Neuronal stem cell (in vitro differentiated cells): ENCODE data around the gene PRKD1.

Experiments used
- DNase-seq: peaks from one replicate; pipeline ENCODE4 v3.0.0-alpha.2; 2013; ENCODE audit warnings: low spot score
- H2AFZ ChIP-seq: one replicate; pipeline ENCODE4 v1.6.1; 2013; ENCODE audit warnings: mild to moderate bottlenecking, low read length, inconsistent platforms
- H2AK5ac ChIP-seq: 2 replicates; pipeline ENCODE4 v1.6.1; 2013; ENCODE audit warnings: low read depth, mild to moderate bottlenecking, inconsistent platforms, low read length, moderate library complexity, mixed read lengths
- H2BK120ac ChIP-seq: 2 replicates; pipeline ENCODE4 v1.6.1; 2013; ENCODE audit warnings: low read depth, mild to moderate bottlenecking, inconsistent platforms, low read length, moderate library complexity, mixed read lengths
- H2BK12ac ChIP-seq: one replicate; pipeline ENCODE4 v1.6.1; 2013; ENCODE audit warnings: low read length, inconsistent platforms
- H2BK15ac ChIP-seq: 2 replicates; pipeline ENCODE4 v1.6.1; 2013; ENCODE audit warnings: mild to moderate bottlenecking, low read length, inconsistent platforms, mixed read lengths
- H2BK5ac ChIP-seq: one replicate; pipeline ENCODE4 v1.6.1; 2013; ENCODE audit warnings: inconsistent platforms, mild to moderate bottlenecking, low read length, moderate library complexity
- H3K14ac ChIP-seq: one replicate; pipeline ENCODE4 v1.6.1; 2013; ENCODE audit warnings: low read length, inconsistent platforms
- H3K18ac ChIP-seq: 2 replicates; pipeline ENCODE4 v1.6.1; 2013; ENCODE audit warnings: low read length, inconsistent platforms
- H3K23ac ChIP-seq: 2 replicates; pipeline ENCODE4 v1.6.1; 2013; ENCODE audit warnings: low read depth, mild to moderate bottlenecking, mixed read lengths, low read length, inconsistent platforms; ENCODE audit not compliant: poor library complexity
- H3K27ac ChIP-seq: replicated peaks from 3 replicates; pipeline ENCODE4 v1.5.1; 2013; ENCODE audit warnings: low read length, inconsistent platforms
- H3K27me3 ChIP-seq, 3 experiments: 2 replicates each; pipeline ENCODE4 v1.6.1; 2013; ENCODE audit warnings: low read length in 3 of 3, mild to moderate bottlenecking in 2 of 3, inconsistent platforms in 1 of 3, low read depth in 1 of 3, mixed read lengths in 1 of 3, moderate library complexity in 1 of 3; ENCODE audit not compliant: control insufficient read depth in 3 of 3, insufficient read depth in 3 of 3
- H3K36me3 ChIP-seq, 2 donors: replicated peaks in 1 of 2; 2 replicates each; pipeline ENCODE4 v1.6.1; 2013; ENCODE audit warnings: low read length in 2 of 2; ENCODE audit not compliant: control insufficient read depth in 2 of 2, insufficient read depth in 2 of 2
- H3K4ac ChIP-seq: 2 replicates; pipeline ENCODE4 v1.6.1; 2013; ENCODE audit warnings: inconsistent platforms, mild to moderate bottlenecking, low read length, moderate library complexity
- H3K4me1 ChIP-seq, 2 donors: 1 replicate in 1 of 2; 2 replicates in 1 of 2; pipeline ENCODE4 v1.6.1; 2013; ENCODE audit warnings: low read length in 2 of 2, low read depth in 1 of 2; ENCODE audit not compliant: control insufficient read depth in 2 of 2, insufficient read depth in 1 of 2
- H3K4me2 ChIP-seq: one replicate; pipeline ENCODE4 v1.6.1; 2013; ENCODE audit warnings: mild to moderate bottlenecking, low read length, inconsistent platforms; ENCODE audit not compliant: insufficient read depth, poor library complexity, severe bottlenecking
- H3K4me3 ChIP-seq, 2 donors: 2 replicates each; pipeline ENCODE4 v1.5.1; 2013; ENCODE audit warnings: low read length in 2 of 2, mild to moderate bottlenecking in 2 of 2, inconsistent platforms in 1 of 2, moderate library complexity in 1 of 2
- H3K79me1 ChIP-seq: one replicate; pipeline ENCODE4 v1.6.1; 2013; ENCODE audit warnings: low read depth, mild to moderate bottlenecking, inconsistent platforms, low read length, moderate library complexity
- H3K9ac ChIP-seq: one replicate; pipeline ENCODE4 v1.6.1; 2013; ENCODE audit warnings: mild to moderate bottlenecking, low read depth, low read length, inconsistent platforms; ENCODE audit not compliant: poor library complexity
- H3K9me3 ChIP-seq, 2 donors: replicated peaks in 1 of 2; 2 replicates each; pipeline versions ENCODE3 to v1.6.1; 2013; ENCODE audit warnings: low read length in 2 of 2, mild to moderate bottlenecking in 2 of 2, inconsistent platforms in 1 of 2, low read depth in 1 of 2, mixed read lengths in 1 of 2, moderate library complexity in 1 of 2; ENCODE audit not compliant: control insufficient read depth in 2 of 2, insufficient read depth in 1 of 2
- H4K8ac ChIP-seq: one replicate; pipeline ENCODE4 v1.6.1; 2013; ENCODE audit warnings: low read depth, mild to moderate bottlenecking, inconsistent platforms, low read length, moderate library complexity
- H4K91ac ChIP-seq: one replicate; pipeline ENCODE4 v1.6.1; 2013; ENCODE audit warnings: low read length, low read depth, mild to moderate bottlenecking, inconsistent platforms; ENCODE audit not compliant: poor library complexity
- WGBS, 2 donors: extraction: QIAGEN DNeasy Blood & Tissue Kit; methylation state at CpG; one replicate each; pipeline ENCODE4 v1.1.7; 2013; ENCODE audit warnings: missing lambda C conversion rate in 2 of 2, mixed read lengths in 1 of 2; ENCODE audit not compliant: insufficient read length in 2 of 2, insufficient replicate concordance in 1 of 2; ENCODE audit errors: extremely low coverage in 2 of 2; 5-methylcytosine and 5-hydroxymethylcytosine counted together

Gene PRKD1

DNA sequence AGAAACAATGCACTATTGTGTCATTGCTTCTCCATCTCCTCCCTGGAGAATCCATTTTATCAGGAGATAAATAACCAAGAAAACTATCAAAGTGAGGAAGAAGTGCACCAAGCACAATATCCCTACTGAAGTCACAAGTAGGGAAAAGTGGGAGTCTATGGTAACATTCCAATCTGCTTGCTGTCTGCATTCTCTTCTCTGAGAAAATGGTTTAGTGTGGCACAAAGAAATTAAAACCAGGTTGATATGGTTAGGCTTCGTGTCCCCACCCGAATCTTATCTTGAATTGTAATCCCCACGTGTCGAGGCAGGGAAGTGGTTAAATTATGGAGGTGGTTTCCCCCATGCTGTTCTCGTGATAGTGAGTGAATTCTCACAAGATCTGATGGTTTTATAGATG is 209.7 kb downstream of the PRKD1 start:
- Histone ChIP-seq H2BK12ac (no peak overlapping the region), H3K4me3 (no peak overlapping the region), H3K27ac (no peak overlapping the region), H2BK5ac (no peak overlapping the region), H3K9me3 (no peaks in the 10 kb centered on the region), H3K4me1 (no peaks in the 10 kb centered on the region), H2AK5ac (no peak overlapping the region), H3K18ac (no peak overlapping the region), H3K9ac (no peak overlapping the region), H3K4me2 (no peak overlapping the region), H2BK15ac (no peak overlapping the region), H4K8ac (no peak overlapping the region), H4K91ac (no peak overlapping the region), H3K79me1 (no peaks in the 10 kb centered on the region), H3K27me3 (no peaks in the 10 kb centered on the region), H3K23ac (no peak overlapping the region), H2AFZ (no peak overlapping the region), H2BK120ac (no peak overlapping the region), H3K4ac (no peak overlapping the region), H3K14ac (no peak overlapping the region), H3K36me3 (no peaks in the 10 kb centered on the region)
- no CpG with 5 or more reads among the region's 5 CpGs for WGBS, 2 donors
- DNase-seq: no peak

DNA sequence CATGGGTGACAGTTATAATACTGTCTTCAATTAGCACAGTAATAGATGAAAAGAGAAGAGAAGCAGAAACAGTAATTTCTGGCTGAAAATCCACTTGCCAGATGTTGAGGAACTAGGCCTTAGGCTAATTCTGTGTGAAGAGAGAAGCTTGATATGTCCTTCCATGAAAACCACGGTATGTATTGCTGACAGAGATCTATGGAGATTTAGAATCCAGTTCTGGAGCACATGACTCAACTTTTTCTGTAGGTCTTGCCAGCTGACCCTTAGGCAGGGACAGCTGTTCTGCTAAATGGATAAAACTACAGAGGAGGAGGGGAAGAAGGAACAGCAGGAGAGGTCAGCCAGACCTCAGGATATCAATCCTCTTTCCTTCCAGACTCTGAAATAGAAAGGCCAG is 211.5 kb downstream of the PRKD1 start:
- Histone ChIP-seq H3K4ac (no peak overlapping the region), H3K27me3 (no peaks in the 10 kb centered on the region), H3K4me3 (no peak overlapping the region), H3K27ac (no peak overlapping the region), H2AFZ (no peak overlapping the region), H2BK5ac (no peak overlapping the region), H3K23ac (no peak overlapping the region), H3K4me2 (no peak overlapping the region), H4K91ac (no peak overlapping the region), H3K9me3 (no peaks in the 10 kb centered on the region), H3K79me1 (no peaks in the 10 kb centered on the region), H4K8ac (no peak overlapping the region), H3K18ac (no peak overlapping the region), H2BK12ac (no peak overlapping the region), H2BK15ac (no peak overlapping the region), H3K14ac (no peak overlapping the region), H3K36me3 (no peaks in the 10 kb centered on the region), H2AK5ac (no peak overlapping the region), H2BK120ac (no peak overlapping the region), H3K4me1 (no peaks in the 10 kb centered on the region), H3K9ac (no peak overlapping the region)
- DNase-seq: no peak
- no CpG with 5 or more reads among the region's 1 CpG for WGBS, 2 donors

DNA sequence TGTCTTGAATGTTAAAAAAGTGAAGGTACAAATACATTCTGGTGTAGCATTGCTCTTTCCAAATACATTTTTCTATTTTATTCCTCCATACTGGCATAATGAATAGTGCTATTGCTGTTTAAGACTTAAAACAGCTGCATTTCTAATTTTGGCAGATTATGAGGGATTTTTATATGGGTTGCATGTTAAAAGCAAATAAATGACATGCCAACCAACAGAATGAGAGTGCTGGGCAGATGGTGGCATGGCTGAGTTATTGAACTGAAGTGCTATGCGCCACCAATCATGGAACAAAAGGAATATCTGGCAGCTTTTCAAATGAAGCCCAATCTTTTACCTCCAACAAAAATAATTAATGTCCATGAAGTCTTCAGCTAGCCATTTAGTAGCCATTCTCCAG is 215.0 kb downstream of the PRKD1 start:
- Histone ChIP-seq H4K91ac (no peak overlapping the region), H3K23ac (no peak overlapping the region), H2AFZ (no peak overlapping the region), H3K9me3 (no peaks in the 10 kb centered on the region), H3K27ac (no peak overlapping the region), H3K9ac (no peak overlapping the region), H3K4me3 (no peak overlapping the region), H3K27me3 (no peaks in the 10 kb centered on the region), H4K8ac (no peak overlapping the region), H3K14ac (no peak overlapping the region), H2BK5ac (no peak overlapping the region), H3K79me1 (no peaks in the 10 kb centered on the region), H2AK5ac (no peak overlapping the region), H2BK12ac (no peak overlapping the region), H3K4me2 (no peak overlapping the region), H3K4me1 (no peaks in the 10 kb centered on the region), H2BK120ac (no peak overlapping the region), H2BK15ac (no peak overlapping the region), H3K4ac (no peak overlapping the region), H3K36me3 (no peaks in the 10 kb centered on the region), H3K18ac (no peak overlapping the region)
- no peak for DNase-seq
- WGBS, 2 donors: no CpG with 5 or more reads among the region's 1 CpG

DNA sequence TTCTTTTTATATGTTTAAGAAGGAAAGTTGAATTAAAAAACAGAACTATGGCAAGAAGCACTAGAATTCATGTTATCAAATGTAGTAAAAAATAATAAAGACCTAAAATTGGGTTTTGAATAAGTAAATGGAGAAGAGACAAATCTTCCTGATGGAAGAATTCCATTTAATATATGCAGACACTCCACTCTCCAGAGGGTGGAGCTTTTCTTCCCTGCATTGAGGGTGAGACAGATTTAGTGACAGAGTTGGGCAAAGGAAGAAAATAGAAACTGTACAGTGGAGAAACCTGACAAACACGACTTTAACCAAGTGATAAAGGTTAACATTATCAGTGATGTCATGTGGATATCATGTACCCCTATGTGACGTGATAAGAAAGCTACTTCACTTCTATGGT is 217.6 kb downstream of the PRKD1 start:
- H3K9ac ChIP-seq: no peak overlapping the region
- no peak overlapping the region for H3K4me2 ChIP-seq
- no peak for DNase-seq
- H3K14ac ChIP-seq: no peak overlapping the region
- H3K18ac ChIP-seq: no peak overlapping the region
- H3K79me1 ChIP-seq: no peaks in the 10 kb centered on the region
- no peaks in the 10 kb centered on the region for H3K27me3 ChIP-seq
- H4K91ac ChIP-seq: no peak overlapping the region
- no peak overlapping the region for H2BK120ac ChIP-seq
- WGBS, 2 donors: no CpG with 5 or more reads among the region's 2 CpGs
- H3K4me1 ChIP-seq: no peaks in the 10 kb centered on the region
- H3K9me3 ChIP-seq: no peaks in the 10 kb centered on the region
- no peak overlapping the region for H2AFZ ChIP-seq
- no peak overlapping the region for H2BK12ac ChIP-seq
- no peak overlapping the region for H3K4me3 ChIP-seq
- H2AK5ac ChIP-seq: no peak overlapping the region
- no peak overlapping the region for H3K23ac ChIP-seq
- no peak overlapping the region for H4K8ac ChIP-seq
- no peak overlapping the region for H3K4ac ChIP-seq
- no peak overlapping the region for H2BK15ac ChIP-seq
- H3K36me3 ChIP-seq: no peaks in the 10 kb centered on the region
- no peak overlapping the region for H2BK5ac ChIP-seq
- H3K27ac ChIP-seq: no peak overlapping the region
